Dermis blood vessel endothelial cell (primary cell): ENCODE results near the gene ATP5PF. TPM values are rescaled to one million over a fixed set of nuclear protein-coding genes. Genes with fewer than 3 reads are reported as not detected.
"Not testable (repeated sequence)": the region's sequence is repeated elsewhere in the genome, so short reads cannot be mapped to it uniquely, and the experiment has no call there.

ENCODE experiments used
- DNase-seq: peaks from one replicate; pipeline ENCODE4 v3.0.0; 2010
- total RNA-seq: library from RNA; depleted of rRNA; stranded (reverse); fragments of >200 nt; gene quantifications from 2 replicates; pipeline ENCODE4 v1.2.3, GENCODE V29; 2014

ATP5PF gene, protein sequence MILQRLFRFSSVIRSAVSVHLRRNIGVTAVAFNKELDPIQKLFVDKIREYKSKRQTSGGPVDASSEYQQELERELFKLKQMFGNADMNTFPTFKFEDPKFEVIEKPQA
- total RNA-seq, result 48.2 and 64.2 TPM in 2 replicates

DNA sequence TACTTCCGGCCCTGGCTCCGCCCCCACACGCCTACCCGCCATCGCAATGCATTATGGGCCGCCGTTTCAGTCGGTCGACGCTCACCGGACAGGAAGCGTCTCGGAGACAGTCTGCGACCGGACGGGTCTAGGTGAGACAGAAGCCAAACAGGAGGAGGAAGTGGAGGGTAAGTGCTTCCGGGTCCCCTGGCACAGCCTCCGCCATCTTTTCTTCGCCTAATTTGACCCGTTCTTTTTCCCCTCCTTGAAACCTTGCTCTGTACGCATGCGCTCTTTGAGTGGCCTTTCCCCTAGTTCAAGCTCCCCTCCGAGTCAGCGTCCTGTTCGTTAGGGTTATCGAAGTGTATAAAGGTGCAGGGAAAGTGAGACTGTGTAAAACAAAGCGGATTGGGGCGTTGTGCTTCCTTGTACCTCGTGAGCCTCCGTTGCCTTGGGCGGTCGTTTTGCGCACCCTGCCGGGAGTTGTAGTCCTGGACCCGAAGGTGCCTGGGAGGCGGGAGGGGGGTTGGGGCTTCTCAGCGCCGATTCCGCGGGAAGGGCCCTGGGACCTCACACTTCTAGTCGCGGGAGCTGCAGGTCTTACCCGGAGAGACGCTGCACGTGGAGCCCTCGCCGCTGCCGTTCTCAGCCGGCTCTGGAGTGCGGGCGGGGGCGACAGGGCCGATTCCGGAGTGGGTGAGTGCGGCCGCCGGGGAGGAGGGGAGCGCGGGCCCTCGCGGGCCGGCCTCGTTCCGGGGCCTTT is at the start of gene ATP5PF, which contains the start of gene GABPA:
ATP5PF (minus strand) TSS at position 1 of the 742 bp plus-strand sequence. CDS start 5,110 bp downstream, outside the sequence.
GABPA (plus strand) TSS at position 69 of the 742 bp plus-strand sequence. CDS start 6,627 bp downstream, outside the sequence.
- DNase-seq, result peak; percentile 99

DNA sequence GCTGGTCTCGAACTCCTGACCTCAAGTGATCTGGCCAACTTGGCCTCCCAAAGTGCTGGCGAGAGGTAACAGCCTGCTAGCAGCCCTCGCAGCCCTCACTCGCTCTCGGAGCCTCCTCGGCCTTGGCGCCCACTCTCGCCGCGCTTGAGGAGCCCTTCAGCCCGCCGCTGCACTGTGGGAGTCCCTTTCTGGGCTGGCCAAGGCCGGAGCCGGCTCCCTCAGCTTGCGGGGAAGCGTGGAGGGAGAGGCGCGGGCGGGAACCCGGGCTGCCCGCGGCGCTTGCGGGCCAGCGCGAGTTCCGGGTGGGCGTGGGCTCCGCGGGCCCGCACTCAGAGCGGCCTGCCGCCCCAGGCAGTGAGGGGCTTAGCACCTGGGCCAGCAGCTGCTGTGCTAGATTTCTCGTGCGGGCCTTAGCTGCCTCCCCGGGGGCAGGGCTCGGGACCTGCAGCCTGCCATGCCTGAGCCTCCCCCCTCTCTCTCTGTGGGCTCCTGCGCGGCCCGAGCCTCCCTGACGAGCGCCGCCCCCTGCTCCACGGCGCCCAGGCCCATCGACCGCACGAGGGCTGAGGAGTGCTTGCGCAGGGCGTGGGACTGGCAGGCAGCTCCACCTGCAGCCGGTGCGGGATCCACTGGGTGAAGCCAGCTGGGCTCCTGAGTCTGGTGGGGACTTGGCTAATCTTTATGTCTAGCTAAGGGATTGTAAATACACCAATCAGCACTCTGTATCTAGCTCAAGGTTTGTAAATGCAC is 43.6 kb upstream of the ATP5PF start:
- DNase-seq, result not testable (repeated sequence)

DNA sequence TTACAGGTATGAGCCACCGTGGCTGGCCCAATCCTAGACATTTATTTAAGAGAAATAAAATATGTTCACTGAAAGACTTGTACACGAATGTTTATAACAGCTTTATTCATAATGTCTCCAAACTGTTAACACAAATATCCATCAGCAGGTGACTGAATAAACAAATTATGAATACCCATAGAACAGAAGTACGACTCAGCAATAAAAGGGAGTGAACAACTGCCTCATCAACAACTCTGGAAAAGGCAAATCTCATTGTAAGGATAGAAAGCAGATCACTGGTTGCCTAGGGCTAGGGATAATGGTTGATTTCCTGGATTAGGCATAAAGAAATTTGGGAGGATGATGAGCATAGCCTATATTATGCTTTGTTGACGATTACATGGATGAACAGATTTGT is 41.7 kb upstream of the ATP5PF start:
- DNase-seq, result no peak

DNA sequence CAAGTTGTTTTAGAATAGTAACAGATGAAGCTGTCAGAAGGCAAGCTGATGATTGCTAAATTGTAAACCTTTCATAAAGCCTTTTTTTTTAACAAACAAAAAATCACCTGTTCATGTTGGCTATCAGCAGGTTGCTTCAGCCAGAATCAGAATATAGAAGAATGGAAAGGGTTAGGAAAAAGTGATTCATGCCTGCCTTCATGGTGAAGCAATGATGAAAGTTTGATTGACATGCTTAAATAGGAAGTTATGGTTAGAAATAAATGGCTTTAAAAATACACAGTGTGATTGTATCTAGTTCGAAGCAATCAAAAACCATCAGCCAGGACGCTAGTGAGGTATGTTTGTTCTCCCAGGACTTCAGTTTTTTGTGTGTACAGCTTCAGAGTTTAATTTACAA is 38.0 kb upstream of the ATP5PF start:
- peak; percentile 62 for DNase-seq

DNA sequence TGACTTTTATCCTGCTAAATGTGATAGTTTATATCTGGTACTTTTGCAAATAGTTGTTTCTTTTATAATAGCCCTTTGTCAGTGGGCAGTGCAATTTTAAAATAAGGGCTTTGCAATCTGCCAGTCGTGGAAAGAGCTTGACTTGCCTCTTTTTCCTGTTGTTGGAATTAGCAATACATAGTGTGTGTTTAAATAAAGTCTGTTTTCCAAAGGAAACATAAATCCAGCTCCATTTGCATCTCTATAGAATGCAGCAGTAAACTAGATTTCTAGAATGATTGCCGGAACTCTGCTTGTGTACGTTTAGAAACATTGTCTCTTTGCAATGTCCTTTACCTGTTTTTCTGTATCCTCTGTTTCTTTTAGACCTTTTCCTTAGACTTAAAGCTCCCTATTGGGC is 33.2 kb upstream of the ATP5PF start:
- no peak for DNase-seq

DNA sequence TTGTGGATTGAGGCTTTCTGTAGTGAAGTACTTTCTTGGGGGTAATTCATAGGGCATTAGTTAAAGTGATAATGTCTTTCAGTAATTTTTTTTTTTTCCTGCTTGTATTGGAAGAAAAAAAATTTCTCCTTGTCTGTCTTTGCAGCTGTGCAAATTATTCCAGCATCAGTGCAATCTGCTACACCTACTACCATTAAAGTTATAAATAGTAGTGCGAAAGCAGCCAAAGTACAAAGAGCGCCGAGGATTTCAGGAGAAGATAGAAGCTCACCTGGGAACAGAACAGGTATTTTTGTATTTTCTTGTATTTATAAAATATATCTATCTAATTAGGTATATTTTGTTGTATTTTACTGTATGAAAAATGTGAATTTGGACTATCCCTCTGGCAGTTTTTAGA is 29.4 kb upstream of the ATP5PF start:
- DNase-seq, result no peak

DNA sequence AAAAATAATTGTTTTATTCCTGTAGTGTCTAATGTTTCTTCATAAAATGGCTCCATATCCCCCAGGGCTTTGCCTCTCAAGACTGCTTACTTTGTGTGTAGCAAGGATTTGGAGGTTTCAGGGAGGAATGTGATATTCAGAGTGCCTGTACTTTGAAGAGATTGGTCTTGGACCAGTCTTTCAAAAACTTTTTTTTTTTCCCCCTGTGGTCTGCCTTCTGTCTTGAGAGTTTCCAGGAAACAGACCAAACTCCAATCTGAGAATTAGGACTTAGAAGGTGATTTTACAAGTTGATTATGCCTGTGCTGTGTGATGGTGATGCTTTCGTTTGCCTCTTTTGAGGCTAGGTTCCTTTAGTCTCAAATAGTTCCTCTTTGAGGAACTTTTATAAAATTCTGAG is 26.0 kb upstream of the ATP5PF start:
- no peak for DNase-seq

DNA sequence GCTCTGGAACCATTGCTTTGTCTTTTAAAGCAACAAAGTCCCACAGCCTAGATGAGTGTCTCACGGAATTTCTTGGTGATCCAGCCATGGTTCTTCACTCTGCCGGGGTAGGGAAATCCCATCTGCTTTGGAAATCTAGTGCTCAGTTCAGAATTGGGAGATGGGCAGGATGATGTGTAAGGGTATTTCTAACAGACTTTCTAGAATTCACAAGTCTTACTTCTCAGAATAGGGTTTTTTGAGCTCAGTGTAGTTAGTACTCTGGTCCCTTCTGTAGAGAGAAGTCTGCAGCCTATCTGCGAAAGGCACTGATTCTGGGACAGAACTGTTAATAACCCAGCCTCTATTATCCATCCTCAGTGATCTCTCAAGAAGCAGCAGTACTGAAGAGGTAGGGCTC is 25.4 kb upstream of the ATP5PF start:
- DNase-seq, result no peak

DNA sequence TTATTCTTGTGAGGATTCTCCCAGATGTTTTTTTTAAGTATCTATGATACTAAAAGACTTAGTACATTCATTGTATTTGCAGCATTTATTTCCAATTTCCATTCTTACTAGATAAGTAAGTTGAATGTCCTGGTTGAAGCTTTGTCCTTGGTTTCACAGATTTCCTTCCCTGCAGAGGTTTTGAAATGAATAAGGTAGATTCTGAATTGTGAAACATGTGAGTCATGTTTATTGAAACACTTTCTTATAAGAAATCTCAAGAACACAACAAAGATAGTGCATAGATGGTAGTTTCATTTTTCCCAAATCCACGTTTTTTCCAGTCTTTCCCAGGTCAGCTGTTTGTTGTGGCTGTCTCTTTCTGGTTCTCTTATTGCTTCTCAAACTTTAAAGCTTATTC is 24.9 kb upstream of the ATP5PF start:
- DNase-seq, result no peak

DNA sequence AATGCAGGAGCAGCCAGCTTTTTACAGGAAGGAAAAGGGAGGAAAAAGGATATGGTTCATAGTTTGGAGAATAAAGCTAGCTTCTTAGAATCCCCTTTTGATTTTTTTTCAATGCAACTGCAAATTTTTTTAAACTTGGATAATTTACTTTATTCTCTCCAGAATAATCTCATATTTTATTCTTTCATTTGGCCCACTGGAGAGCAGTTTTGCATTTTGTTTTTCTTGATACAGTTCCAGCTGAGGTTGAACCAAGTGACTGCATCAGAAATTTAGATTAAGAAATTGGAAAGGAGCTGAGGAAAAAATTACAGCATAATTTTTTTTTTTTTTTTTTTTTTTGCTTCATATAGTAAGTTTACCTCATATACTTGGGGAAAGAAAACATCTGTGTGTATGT is 22.8 kb upstream of the ATP5PF start:
- DNase-seq, result peak; percentile 7

DNA sequence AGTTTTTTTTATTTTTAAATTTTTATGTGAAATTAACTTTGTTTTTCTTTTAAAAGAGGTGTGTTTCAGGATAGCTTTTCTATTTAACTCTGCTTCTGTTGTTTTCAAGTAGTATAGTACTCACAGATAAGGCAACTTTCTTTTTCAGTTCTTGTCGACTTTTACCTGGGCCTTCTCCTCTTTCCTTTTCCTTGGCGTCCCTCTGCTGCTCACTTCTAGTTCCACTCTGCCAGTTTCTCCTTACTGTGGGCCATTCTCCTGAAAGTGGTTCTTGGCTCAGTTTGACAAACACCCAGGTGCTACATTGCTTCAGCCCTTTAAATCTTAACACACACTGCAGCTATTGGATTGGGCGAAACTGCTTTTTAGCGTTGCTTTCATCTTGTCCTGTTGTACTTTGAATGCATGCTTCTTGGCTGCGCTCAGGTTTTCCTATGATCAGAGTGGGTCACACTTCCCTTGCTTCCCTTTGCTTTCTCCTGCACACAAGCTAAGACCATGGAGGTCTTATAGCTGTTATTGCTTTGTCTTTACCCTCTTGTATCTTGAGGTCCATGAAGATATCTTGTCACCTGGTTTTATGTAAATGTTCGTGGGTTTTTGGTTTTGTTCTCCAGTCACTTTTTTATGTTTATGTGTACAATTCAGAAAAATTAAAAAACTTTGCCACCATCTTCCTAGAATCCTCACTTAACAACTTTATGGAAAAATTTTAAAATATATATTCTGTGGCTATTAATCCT is 21.7 kb upstream of the ATP5PF start:
- DNase-seq, result peak; percentile 8

DNA sequence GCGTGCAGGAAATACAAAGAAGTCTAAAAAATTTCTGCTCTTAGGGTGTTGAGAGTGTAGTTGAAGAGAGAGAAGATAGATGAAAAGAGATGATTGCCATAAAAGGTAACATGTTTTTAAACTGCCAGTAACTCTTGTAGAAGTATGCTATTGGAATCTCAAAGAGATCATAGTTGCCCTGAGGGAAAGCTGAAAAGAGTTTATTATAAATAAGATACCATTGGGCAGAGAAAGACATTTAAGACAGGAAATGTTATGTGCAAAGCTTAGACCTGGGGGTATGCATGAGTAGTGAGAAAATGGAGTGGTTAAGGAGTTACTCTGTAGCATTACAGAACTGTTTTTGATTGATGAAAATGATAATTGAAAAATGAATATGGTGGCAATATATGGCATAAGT is 17.7 kb upstream of the ATP5PF start:
- no peak for DNase-seq

DNA sequence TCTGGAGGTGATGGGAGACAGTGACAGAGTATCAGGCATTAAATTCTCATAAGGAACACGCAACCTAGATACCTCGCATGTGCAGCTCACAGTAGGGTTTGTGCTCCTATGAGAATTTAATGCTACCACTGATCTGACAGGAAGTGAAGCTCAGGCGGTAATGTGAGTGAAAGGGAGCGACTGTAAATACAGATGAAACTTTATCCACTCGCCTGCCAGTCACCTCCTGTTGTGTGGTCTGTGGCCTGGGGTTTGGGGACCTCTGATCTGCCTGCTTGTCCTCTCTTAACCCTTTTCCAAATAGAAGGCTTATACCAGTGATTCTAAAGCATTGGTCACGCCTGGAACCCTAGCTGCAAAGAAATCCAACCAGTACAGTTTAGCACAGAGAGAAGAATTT is 15.4 kb upstream of the ATP5PF start:
- DNase-seq, result no peak

DNA sequence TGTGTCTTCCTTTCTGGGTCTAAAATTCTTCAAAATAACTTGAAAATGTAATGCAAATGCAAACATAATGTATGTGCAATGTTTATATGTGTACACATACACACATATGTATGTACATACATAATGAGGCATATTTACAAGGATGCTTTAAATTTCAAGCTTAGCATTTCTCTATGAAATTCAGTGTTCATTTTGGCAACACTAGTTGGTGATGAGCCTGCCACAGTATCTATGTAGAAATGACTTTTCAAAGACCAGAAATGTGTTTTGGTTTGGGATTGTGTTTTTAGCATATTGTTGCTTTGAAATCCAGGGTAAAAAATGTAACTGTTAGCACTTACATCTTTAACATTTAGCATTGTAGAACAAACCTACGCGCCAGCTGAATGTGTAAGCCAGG is 10.2 kb upstream of the ATP5PF start:
- DNase-seq, result no peak

DNA sequence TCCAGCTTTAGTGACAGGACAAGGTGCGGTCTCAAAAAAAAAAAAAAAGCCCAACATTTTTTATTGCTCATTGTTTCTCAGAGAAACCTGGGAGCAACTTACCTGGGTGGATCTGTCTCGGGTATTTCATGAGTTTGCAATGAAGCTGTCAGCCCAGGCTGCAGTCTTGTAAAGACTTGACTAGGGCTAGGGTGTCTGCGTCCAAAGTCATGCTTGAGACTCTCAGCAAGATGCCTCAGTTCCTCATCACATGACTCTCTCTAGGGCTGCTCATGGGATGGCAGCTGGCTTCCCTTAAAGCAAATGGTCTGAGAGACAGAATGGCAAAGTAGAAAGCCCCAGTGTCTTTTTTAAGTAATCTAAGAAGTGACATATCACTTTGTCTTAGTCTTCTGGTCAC is 8.2 kb upstream of the ATP5PF start:
- DNase-seq, result no peak

DNA sequence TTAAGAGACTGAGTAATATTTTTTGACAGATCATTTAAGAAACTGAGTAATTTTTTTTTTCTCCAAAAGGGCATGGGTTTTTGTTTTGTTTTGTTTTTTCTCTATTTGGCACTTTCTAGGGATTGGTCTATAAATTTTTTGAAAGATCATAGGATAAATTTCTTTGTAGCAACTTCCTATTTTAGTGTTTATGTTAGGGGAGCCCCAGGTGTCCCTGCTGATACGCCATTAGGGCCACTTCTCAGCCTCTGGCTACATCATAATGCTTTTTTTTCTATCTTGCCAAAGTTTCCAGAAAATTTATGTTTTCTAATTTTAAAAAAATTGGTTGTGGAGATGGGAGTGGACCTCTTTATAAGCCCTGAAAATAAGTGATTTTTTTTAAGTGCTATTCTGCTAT is 2.7 kb upstream of the ATP5PF start:
- no peak for DNase-seq

DNA sequence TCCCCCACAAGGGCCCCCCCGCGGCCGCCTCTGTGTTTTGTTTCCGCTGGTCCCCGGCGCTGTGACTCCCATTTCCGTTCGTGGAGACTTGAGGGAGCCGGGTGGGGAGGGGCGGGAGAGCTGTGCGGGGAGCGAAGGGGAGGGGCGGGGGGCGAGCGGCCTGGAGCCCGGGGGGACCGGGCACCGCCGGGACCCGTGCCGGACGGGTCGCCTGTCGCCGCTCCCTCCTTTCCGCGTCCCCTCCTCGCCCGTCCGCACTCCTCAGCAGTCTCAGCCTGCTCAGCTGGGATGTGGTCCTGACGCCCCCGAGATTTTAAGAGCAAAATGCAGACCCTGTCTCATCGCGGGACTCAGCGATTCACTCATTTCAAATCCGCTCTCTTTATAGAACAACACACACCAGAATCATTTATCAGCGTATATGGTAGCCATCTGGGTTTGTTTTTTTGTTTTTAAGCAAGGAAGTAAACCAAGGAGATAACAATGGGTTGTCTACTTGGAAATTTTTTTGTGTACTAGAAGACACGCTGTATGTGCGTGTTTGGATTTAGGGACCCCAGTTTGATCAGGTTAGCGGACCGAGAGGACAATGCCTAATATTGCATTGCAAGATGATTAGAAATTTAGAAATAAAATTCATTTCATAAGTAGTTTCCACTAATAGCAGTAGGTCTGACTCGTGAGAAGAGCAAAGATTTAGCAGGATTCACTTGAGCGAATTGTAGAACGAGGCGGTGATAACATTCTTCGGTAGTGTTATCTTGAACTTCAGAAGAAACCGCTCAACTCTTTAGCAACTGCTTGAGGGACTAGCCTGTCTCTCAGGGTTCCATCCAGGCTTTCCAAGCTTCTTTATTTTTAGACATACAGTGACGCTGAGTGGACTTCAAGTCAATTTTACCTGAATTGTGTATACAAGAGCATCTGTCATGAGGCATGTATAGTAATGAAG is 1.2 kb upstream of the ATP5PF start:
- DNase-seq, result peak; percentile 85

DNA sequence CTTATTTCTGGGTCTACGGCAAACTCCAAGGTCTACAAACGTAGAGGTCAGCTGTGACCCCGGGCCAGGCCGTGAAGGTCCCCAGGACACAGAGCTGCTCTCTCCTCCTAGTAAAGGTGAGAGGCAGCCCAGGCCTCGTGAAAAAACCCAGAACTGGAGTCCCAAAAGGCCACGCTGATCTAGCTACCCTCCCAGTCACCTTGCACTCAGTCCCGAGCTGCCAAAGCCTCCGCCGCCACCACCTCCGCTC is 125 bp downstream of the ATP5PF start:
- DNase-seq, result no peak

DNA sequence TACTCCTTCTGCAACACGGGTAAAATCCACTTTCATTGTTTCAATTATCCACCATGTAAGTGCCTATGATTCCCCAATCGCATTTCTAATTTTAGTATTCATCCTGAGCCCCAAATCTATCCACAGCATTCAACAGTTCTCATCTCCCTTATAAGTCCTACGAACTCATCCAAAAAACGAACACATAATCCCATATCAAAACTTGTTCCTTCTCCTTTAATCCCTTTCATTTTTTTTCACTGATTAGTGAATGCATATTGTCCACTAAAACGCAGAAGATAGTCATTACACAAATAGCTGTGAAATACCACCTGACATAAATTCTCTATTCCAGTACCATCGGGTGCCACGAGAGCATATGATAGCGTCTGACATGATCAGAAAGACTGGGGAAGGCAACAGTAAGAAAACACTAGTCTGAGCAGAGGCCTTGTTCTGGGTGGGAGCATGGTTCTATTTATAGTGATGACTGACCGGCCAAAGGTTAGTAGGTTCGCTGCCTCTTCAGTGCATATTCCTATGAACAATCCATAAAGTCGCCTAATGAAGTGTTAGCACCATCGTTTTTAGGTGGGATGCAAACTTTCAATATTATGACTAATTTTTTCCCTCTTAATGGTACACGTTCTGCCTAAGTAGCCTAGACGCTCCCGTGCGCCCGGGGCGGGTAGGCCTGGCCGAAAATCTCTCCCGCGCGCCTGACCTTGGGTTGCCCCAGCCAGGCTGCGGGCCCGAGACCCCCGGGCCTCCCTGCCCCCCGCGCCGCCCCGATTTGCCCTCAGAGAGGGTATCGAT is 648 bp downstream of the ATP5PF start:
- peak; percentile 51 for DNase-seq

DNA sequence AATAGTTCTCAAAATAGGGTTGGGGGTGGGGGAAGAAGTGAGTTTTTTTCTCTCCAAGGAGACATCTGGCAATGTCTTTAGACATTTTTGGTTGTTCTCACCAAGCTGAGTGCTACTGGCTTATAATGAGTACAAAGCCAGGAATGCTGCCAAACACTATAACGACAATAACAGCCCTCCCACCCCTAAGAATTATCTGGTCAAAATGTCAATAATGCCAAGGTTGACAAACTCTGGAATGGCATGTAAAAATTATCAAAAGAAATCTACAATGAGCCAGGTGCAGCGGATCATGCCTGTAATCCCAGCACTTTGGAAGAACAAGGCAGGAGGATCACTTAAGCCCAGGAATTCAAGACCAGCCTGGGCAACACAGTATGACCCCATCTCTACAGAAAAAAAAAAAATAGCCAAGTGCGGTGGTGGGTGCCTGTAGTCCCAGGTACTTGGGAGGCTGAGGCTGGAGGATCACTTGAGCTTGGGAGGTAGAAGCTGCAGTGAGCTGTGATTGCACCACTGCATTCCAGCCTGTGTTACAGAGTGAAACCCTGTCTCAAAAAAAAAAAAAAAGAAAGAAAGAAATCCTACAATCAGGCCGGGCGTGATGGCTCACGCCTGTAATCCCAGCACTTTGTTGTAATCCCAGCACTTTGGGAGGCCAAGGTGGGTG is 2.5 kb downstream of the ATP5PF start:
- DNase-seq, result peak; percentile 40

DNA sequence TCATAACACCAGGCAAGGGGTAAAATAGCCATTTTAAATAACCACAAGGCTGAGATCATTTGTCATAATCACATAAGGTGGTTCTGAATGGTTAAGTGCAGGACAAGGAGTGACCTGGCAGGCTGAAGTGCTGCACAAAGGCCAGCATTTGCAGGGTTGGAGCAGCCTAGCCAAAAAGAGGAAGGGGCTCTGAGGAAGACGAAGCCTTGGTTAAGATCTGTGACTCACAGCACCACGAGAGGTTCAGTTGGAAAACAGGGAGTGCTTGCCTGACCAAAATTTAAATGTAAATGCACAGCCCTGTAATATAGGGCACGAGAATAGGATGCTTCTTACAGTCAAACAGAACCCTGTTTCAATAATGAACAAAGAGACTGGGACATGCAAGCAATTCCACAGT is 12.1 kb downstream of the ATP5PF start:
- DNase-seq, result no peak
